Type B pancreatic cell (in vitro differentiated cells): ENCODE measurements around the gene CNIH3. TPM values are rescaled to one million over a fixed set of nuclear protein-coding genes. Genes with fewer than 3 reads are reported as not detected.

Source experiments
- DNase-seq: peaks from one replicate; pipeline ENCODE4 v3.0.0; 2021; ENCODE audit warnings: mixed read lengths; ENCODE audit not compliant: unreplicated experiment; ENCODE audit errors: extremely low spot score
- H3K27ac Mint-ChIP-seq: 2 replicates; pipeline ENCODE4 v1.8.0; 2021; ENCODE audit warnings: mild to moderate bottlenecking, mixed read lengths
- H3K27me3 Mint-ChIP-seq: 2 replicates; pipeline ENCODE4 v1.8.0; 2021; ENCODE audit warnings: mixed read lengths
- H3K36me3 Mint-ChIP-seq: 2 replicates; pipeline ENCODE4 v1.8.0; 2021; ENCODE audit warnings: mixed read lengths
- H3K4me1 Mint-ChIP-seq: one replicate; pipeline ENCODE4 v1.8.0; 2021; ENCODE audit warnings: mixed read lengths; ENCODE audit not compliant: unreplicated experiment
- H3K4me3 Mint-ChIP-seq: 2 replicates; pipeline ENCODE4 v1.8.0; 2021; ENCODE audit warnings: mild to moderate bottlenecking, mixed read lengths
- H3K9me3 Mint-ChIP-seq: 2 replicates; pipeline ENCODE4 v1.8.0; 2021; ENCODE audit warnings: mixed read lengths
- CTCF ChIP-seq: fragments of 200-600 bp; sonication (generic); conservative IDR thresholded peaks from 2 replicates; pipeline ENCODE4 v1.5.0; 2021; ENCODE audit warnings: antibody characterized with exemption, mild to moderate bottlenecking
- total RNA-seq: library from RNA; stranded (reverse); gene quantifications from 2 replicates; pipeline ENCODE4 v1.2.1, GENCODE V29; 2021; ENCODE audit warnings: low replicate concordance

Gene CNIH3
- total RNA-seq, 1 donor from 2014 or later, result 4.5 TPM

GRCh38 chr1:224736619-224737352 is 120.7 kb downstream of the CNIH3 start:
- H3K27me3 Mint-ChIP-seq, result peaks cover 11% of the 10 kb centered on the region
- H3K4me3 Mint-ChIP-seq, result no peak overlapping the region
- H3K4me1 Mint-ChIP-seq, result peaks cover 48% of the 10 kb centered on the region
- no peak for TF ChIP-seq CTCF
- H3K9me3 Mint-ChIP-seq, result no peaks in the 10 kb centered on the region
- H3K27ac Mint-ChIP-seq, result no peak overlapping the region
- DNase-seq, result no peak
- H3K36me3 Mint-ChIP-seq, result no peaks in the 10 kb centered on the region

DNA sequence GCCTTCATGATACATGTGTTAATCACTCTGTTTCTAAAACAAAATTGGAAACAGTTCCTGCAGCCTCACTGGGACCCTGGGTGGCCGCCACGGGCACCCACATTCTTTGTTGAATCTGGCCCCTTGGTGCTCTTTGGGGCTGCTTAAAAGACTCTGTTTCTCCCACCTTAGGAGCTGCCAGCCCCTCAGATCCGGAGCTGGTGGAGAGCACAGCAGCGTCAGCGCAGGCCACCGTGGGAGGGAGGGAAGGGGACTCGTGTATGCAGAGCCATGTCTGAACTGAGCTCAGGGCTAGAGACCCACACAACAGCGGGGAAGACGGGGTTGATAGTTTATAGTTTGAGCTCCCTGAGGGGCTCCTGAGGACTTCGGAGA is 121.2 kb downstream of the CNIH3 start:
- no peak overlapping the region for H3K4me3 Mint-ChIP-seq
- TF ChIP-seq CTCF, result no peak
- H3K27me3 Mint-ChIP-seq, result peaks cover 11% of the 10 kb centered on the region
- H3K36me3 Mint-ChIP-seq, result no peaks in the 10 kb centered on the region
- DNase-seq, result no peak
- no peaks in the 10 kb centered on the region for H3K9me3 Mint-ChIP-seq
- H3K4me1 Mint-ChIP-seq, result peaks cover 44% of the 10 kb centered on the region
- H3K27ac Mint-ChIP-seq, result no peak overlapping the region

- DNase-seq, result no peak
- H3K36me3 Mint-ChIP-seq, result no peaks in the 10 kb centered on the region
- H3K27me3 Mint-ChIP-seq, result peaks cover 14% of the 10 kb centered on the region
- TF ChIP-seq CTCF, result no peak
- H3K27ac Mint-ChIP-seq, result no peak overlapping the region
- no peaks in the 10 kb centered on the region for H3K9me3 Mint-ChIP-seq
- no peak overlapping the region for H3K4me3 Mint-ChIP-seq
- H3K4me1 Mint-ChIP-seq, result peaks cover 33% of the 10 kb centered on the region
Measured at GRCh38 chr1:224739303-224739996, 123.3 kb downstream of the CNIH3 start.

- DNase-seq, result no peak
- H3K4me1 Mint-ChIP-seq, result peaks cover 38% of the 10 kb centered on the region
- no peaks in the 10 kb centered on the region for H3K9me3 Mint-ChIP-seq
- H3K36me3 Mint-ChIP-seq, result no peaks in the 10 kb centered on the region
- no peak overlapping the region for H3K27ac Mint-ChIP-seq
- peaks cover 14% of the 10 kb centered on the region for H3K27me3 Mint-ChIP-seq
- no peak overlapping the region for H3K4me3 Mint-ChIP-seq
- TF ChIP-seq CTCF, result no peak
Measured at GRCh38 chr1:224739997-224740684, 124.0 kb downstream of the CNIH3 start.

DNA sequence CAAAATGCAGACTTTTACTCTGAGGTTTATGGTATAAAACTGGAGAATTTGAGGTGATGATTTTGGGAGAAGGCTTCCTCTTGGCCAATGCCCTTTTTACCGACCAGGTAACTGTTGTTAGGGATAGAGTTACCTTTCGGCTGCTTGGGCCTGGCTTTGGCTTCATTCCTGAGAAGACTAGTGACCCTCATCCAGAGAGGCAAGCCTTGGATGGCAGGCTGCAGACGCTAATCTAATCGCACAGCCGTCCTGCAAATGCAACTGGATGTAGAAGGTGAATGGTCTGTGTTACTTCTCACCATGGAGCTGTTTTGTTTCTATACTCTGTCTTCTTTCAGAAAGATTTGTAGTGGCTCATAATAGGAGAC is 124.6 kb downstream of the CNIH3 start:
- Mint-ChIP-seq H3K4me1 (peaks cover 43% of the 10 kb centered on the region), H3K4me3 (no peak overlapping the region), H3K27ac (no peak overlapping the region), H3K36me3 (no peaks in the 10 kb centered on the region), H3K9me3 (no peaks in the 10 kb centered on the region), H3K27me3 (peaks cover 14% of the 10 kb centered on the region)
- no peak for DNase-seq
- no peak for TF ChIP-seq CTCF
